Cardiac fibroblast (primary cell): Measurements from ENCODE around the gene AIP.
A peak's percentile ranks its signal among the peaks of the same experiment; 100 is the strongest.

ENCODE experiments used
- DNase-seq, 2 donors: peaks; one replicate each; pipeline versions ENCODE4 v3.0.0 to v3.0.0-alpha.2; 2010; ENCODE audit warnings: low read depth in 2 of 2
- H3K4me3 ChIP-seq, 2 donors: replicated peaks in 1 of 2; 1 replicate in 1 of 2; 2 replicates in 1 of 2; pipeline ENCODE4 v1.5.1; 2011; ENCODE audit warnings: low read depth in 2 of 2, low read length in 2 of 2, mild to moderate bottlenecking in 2 of 2, moderate library complexity in 1 of 2
- CTCF ChIP-seq: IDR thresholded peaks from one replicate; pipeline ENCODE4 v1.5.1; 2011; ENCODE audit warnings: low read depth, mild to moderate bottlenecking, low read length, inconsistent platforms

Gene AIP

GRCh38 chr11:67500831-67501715 is 18.2 kb downstream of the AIP start:
- TF ChIP-seq CTCF, result no peak
- no peak for DNase-seq

GRCh38 chr11:67501854-67502253 is 19.0 kb downstream of the AIP start:
- no peak for TF ChIP-seq CTCF

More at GRCh38 chr11:67500831-67501715, 18.2 kb downstream of the AIP start:
- no peak overlapping the region for H3K4me3 ChIP-seq

DNA sequence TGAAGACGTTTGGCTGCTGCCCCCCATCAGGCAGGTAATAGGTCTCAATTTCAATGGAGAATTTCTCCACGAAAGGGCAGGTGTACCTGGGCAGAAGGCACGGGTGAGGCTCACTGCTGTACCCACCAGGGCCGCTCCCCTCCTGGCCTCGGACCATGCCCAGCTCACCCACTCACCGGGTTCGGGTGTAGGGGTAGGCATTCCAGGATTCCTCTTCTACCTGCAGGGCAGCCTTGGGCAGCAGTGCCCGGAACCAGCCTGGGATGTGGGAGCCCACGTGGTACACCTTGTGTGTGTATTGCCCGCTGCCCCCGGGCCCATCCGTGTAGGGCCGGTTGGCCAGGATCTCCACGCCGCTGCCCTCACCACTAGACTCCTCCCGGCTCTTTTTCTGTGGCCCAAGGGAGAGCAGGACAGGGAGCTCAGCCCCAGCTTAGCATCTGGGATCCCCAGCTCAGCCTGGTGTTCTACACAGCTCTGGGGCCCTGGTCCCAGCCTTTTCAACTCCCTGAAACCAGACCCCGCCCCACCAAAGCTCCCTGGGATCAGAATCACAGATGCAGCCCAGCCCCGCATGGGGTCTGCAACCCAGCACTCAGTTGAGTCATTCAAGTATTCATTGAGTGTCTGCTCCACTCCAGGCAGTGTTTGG is 19.6 kb downstream of the AIP start:
- DNase-seq, result no peak
- no peak overlapping the region for H3K4me3 ChIP-seq
- TF ChIP-seq CTCF, result no peak

More at GRCh38 chr11:67501854-67502253, 19.0 kb downstream of the AIP start:
- no peak overlapping the region for H3K4me3 ChIP-seq
- DNase-seq, result no peak

- H3K4me3 ChIP-seq, result peak overlapping the region; percentile 36 to 78
- DNase-seq, result no peak
These were observed 20.5 kb downstream of the AIP start for GRCh38 chr11:67503119-67504004.

DNA sequence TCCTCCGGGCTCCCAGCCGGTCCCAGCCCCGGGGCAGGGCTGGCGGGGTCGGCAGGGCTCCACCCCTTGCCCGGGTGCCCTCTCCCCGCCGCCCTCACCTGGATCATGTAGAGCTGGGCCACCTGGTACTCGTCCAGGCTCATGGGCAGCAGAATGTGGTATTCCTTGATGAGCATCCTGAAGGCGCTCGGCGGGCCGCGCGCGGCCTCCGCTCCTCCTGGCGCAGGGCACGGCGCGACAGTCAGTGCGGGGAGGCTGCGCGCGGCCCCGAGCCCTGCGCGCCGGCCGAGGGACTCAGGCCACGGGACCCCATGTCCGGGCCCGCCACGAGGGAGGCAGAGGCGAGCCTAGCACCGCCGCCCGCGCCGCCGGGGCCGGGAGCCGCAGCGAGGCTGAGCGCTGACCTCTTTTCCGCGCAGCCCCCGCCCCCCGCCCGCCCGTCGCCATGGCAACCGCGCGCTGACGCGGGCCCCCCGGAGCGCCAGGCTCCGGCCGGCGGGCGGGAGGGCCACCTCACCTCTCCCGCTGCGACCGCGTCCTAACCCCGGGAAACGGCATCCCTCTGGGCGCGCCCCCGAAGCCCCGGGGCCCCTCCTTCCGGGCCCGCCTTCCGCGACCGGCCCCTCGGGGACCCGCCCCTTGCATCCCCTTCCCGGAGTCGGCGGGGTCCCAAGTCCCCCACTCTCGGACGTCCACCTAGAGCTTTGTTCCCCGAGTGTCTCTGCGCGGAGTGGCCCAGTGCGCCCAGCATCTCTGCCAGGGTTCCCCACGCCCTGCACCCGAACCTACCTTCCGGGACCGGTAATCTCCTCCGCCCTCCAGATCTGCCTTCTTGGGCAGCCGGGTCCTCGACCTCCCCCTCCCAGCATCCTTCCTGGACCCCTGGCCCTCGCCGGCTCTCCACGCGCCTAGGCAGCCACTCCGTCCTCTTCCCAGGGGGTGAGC is 21.5 kb downstream of the AIP start:
- TF ChIP-seq CTCF, result no peak
- peak overlapping the region; percentile 78 to 83 for H3K4me3 ChIP-seq
- DNase-seq, result peak; percentile 22 to 58

More at GRCh38 chr11:67503119-67504004, 20.5 kb downstream of the AIP start:
- no peak for TF ChIP-seq CTCF
